Sigmoid colon (tissue), 4 donors: Measurements from ENCODE around the gene PICK1.

Experiments
- EP300 ChIP-seq, 4 donors: sonication (generic); formaldehyde crosslinking; IDR thresholded peaks; one replicate each; pipeline ENCODE4 v1.6.1; 2017; ENCODE audit warnings: antibody characterized with exemption in 4 of 4
- POLR2A ChIP-seq, 2 donors: fragments of 450-650 bp; IDR thresholded peaks; one replicate each; pipeline ENCODE4 v1.6.1; 2016; ENCODE audit warnings: antibody characterized with exemption in 2 of 2, mild to moderate bottlenecking in 2 of 2, moderate library complexity in 2 of 2
- POLR2AphosphoS5 ChIP-seq, 4 donors: sonication (generic); formaldehyde crosslinking; IDR thresholded peaks; one replicate each; pipeline ENCODE4 v1.6.1; 2017; ENCODE audit warnings: antibody characterized with exemption in 4 of 4
- TF ChIP-seq, protein P1 (sequence below), 4 experiments: fragments of 450-650 bp in 3 of 4; fragments of 200-600 bp in 1 of 4; IDR thresholded peaks; one replicate each; pipeline ENCODE4 v1.5.1; 2016 to 2019; ENCODE audit warnings: antibody characterized with exemption in 4 of 4, mild to moderate bottlenecking in 3 of 4, moderate library complexity in 2 of 4

DNA sequence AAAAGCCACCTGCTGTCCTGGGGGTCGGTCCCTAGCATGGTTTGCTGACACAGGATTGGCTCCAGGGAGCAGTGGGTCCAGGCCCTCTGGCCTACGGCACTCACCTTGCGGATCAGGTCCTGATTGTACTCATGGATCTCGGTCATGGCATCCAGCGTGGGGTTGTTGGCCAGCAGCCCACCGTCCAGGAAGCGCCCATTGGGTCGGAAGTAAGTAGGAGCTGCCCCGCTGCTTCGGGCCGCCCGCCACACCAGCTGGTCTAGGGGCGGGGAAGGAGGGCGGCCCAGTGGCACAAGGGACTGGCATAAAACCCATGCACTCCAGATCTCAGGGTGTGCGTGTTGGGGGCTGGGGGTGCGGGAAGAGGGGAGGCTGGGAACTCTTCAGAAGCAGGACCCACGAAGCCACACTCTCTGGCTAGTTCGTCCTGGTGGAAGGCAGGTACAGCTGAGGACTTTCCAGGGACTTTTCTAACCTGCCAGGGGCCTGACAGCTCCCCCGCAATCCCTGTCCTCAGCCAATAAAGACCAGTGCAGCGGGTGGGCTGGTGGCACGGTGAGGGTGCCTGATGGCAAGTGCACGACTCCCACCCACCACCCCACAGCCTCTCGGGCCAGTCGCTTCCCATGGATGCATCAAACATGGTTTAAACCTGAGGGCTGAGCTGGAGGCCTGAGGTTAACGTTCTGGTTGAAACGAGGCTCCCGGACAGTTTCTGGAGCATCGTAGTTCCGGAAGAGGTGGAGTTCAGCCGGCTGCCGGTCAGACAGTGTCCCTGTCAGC, 58.4 kb downstream of the PICK1 start:
- TF ChIP-seq POLR2AphosphoS5 (IDR thresholded peaks at IDR 0.05) (no peak), POLR2A (IDR thresholded peaks at IDR 0.05) (no peak), EP300 (IDR thresholded peaks at IDR 0.05) (no peak)
- TF ChIP-seq, protein P1, sequence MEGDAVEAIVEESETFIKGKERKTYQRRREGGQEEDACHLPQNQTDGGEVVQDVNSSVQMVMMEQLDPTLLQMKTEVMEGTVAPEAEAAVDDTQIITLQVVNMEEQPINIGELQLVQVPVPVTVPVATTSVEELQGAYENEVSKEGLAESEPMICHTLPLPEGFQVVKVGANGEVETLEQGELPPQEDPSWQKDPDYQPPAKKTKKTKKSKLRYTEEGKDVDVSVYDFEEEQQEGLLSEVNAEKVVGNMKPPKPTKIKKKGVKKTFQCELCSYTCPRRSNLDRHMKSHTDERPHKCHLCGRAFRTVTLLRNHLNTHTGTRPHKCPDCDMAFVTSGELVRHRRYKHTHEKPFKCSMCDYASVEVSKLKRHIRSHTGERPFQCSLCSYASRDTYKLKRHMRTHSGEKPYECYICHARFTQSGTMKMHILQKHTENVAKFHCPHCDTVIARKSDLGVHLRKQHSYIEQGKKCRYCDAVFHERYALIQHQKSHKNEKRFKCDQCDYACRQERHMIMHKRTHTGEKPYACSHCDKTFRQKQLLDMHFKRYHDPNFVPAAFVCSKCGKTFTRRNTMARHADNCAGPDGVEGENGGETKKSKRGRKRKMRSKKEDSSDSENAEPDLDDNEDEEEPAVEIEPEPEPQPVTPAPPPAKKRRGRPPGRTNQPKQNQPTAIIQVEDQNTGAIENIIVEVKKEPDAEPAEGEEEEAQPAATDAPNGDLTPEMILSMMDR (IDR thresholded peaks at IDR 0.05): no peak
